HG03439 (cell line): Measurements from ENCODE around the gene CEP43.
A peak's percentile ranks its signal among the peaks of the same experiment; 100 is the strongest.

Experiments used
- ATAC-seq: cut with Tn5 transposase; IDR thresholded peaks from one replicate; pipeline ENCODE4 v1.9.1; 2021; ENCODE audit warnings: mild to moderate bottlenecking, moderate library complexity; ENCODE audit not compliant: unreplicated experiment

CEP43 gene, protein sequence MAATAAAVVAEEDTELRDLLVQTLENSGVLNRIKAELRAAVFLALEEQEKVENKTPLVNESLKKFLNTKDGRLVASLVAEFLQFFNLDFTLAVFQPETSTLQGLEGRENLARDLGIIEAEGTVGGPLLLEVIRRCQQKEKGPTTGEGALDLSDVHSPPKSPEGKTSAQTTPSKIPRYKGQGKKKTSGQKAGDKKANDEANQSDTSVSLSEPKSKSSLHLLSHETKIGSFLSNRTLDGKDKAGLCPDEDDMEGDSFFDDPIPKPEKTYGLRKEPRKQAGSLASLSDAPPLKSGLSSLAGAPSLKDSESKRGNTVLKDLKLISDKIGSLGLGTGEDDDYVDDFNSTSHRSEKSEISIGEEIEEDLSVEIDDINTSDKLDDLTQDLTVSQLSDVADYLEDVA

DNA sequence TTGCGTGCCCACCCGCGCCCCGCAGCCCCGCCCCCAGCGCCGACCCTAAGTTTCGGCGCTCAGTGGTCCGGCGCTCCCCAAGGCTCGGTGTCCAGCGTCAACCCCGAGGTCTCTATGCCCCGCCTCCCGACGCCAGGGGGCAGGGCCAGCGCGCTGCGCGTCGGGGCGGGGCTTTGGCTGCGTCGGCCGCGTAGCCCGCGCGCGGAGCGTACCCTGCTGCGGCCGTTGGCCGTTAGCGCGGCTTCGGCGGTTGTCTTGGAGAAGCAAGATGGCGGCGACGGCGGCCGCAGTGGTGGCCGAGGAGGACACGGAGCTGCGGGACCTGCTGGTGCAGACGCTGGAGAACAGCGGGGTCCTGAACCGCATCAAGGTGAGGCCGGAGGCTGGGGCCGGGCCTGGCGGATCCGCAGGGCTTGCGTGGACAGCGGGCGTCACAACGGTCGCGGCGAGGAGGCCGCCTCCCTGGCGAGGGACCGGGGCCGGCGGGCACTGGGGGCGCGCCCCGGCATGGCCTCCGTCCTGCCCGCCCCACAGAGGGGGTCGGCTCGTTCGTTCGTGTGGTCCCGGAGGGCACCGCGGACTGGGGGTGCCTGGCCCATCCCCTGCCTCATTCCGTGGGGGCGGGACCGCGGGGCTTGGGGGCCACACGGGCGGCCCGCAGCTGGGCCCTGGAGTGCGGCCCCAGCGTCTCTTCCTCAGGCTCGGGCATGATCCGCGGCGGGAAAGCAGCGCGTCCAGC is at the start of gene CEP43:
TSS of gene CEP43 (plus strand) at position 253 of the 739 bp plus-strand sequence. CDS start at position 269, 16 bp downstream.
- peak; percentile 93 for ATAC-seq

DNA sequence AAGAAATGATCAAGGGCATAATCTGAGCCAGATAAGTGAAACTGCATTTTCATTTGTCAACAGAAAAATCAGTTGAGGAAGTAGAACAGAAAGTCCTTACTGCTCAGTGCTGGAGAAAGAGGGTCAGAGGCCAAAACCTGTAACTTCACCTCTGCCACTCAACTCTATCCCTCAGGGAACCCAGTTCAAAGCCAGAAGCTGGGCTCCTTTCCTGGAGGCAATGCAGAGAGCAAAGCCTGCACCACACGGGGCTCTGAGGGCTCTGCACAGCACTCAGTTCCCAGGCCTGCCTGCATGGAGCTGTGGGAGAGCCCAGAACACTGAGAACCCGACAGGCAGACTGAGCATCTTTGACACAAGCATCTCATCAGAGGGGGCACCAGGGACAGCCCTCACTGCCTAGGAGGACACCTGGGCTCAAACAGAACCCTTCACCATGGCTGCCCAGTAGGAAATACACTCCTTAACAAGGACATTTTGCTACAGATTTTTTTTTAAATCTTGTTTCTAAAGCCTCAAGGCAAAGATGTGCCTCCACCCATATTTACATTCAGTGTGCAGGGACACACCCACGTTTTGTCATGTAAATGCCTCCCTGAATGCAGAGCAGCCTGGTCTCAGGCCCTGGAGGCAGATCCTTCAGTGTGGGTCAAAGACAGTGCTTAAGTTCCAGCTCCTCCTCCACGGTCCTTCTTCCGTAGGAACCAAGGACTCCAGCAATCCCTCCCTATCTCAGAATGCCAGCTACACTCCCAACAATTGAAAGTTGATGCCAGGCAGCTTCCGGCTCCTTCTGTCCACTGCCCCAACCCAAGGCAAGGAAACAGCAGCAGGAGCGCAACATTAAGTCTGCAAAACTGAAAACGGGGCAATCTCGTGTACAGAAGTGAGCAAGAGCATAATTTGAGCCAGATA is 49.4 kb upstream of the CEP43 start:
- ATAC-seq: peak; percentile 0

DNA sequence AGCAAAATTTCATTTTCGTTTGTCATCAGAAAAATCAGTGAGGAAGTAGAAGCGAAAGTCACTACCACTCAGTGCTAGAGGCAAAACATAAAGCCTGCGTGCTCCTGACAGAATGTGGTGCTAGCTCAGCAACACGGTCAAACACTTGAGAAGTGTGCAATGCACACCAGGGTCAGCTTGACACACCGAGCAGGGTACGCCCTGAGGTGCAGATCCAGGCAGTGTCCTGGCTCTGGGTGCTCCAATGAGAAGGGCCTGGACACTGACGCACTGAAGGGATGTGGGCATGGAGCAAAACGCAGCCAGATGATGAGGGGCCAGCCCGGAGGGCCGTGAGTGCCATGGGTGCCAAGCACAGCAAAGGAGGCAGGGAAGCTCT is 48.8 kb upstream of the CEP43 start:
- ATAC-seq: peak; percentile 39

DNA sequence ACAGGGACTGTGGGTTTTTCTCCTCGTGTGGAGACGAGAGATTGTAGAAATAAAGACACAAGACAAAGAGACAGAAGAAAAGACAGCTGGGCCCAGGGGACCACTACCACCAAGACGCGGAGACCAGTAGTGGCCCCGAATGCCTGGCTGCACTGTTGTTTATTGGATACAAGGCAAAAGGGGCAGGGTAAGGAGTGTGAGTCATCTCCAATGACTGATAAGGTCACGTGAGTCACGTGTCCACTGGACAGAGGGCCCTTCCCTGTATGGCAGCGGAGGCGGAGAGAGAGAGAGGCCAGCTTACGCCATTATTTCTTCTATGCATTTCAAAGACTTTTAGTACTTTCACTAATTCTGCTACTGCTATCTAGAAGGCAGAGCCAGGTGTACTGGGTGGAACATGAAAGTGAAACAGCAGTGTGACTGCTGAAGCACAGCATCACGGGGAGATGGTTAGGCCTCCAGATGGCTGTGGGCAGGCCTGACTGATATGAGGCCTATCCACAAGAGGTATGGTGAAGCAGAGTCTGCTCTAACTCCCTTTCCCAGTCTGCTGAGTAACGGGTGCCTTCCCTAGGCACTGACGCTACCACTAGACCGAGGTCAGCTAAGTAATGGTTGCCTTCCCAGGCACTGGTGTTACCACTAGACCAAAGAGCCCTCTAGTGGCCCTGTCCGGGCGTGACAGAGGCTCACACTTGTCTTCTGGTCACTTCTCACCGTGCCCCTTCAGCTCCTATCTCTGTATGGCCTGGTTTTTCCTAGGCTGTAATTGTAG is 48.1 kb upstream of the CEP43 start:
- peak; percentile 89 for ATAC-seq

DNA sequence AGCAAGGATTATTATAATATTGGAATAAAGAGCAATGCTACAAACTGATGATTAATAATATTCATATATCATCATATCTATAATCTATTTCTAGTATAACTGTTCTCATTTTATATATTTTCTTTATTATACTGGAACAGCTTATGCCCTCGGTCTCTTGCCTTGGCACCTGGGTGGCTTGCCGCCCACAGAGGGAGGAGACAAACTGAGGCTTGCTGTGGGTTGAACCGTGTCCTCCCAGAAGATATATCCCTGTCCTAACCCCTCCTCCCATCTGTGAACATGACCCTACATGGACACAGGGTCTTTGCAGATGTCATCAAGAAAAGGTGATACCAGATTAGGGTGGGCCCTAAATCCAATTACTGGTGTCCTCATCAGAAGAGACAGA is 47.5 kb upstream of the CEP43 start:
- ATAC-seq: no peak

DNA sequence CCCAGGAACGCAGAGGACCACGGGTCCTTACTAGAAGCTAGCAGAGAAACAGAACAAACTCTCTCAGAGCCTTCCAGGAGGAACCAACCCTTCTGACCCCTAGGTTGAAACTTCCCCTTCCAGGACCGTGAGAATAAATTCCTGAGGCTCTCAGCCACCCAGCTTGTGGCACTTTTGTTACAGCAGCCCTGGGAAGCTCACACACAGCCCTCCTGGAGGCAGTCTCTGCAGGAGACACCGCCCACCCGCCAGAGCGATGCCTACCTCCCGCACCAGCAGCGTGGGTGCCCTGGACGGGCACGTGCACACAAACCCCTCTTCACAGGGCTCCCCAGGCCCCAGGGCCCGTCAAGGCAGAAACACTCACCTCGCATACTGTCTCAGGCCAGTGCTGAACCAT is 47.1 kb upstream of the CEP43 start:
- ATAC-seq: no peak

DNA sequence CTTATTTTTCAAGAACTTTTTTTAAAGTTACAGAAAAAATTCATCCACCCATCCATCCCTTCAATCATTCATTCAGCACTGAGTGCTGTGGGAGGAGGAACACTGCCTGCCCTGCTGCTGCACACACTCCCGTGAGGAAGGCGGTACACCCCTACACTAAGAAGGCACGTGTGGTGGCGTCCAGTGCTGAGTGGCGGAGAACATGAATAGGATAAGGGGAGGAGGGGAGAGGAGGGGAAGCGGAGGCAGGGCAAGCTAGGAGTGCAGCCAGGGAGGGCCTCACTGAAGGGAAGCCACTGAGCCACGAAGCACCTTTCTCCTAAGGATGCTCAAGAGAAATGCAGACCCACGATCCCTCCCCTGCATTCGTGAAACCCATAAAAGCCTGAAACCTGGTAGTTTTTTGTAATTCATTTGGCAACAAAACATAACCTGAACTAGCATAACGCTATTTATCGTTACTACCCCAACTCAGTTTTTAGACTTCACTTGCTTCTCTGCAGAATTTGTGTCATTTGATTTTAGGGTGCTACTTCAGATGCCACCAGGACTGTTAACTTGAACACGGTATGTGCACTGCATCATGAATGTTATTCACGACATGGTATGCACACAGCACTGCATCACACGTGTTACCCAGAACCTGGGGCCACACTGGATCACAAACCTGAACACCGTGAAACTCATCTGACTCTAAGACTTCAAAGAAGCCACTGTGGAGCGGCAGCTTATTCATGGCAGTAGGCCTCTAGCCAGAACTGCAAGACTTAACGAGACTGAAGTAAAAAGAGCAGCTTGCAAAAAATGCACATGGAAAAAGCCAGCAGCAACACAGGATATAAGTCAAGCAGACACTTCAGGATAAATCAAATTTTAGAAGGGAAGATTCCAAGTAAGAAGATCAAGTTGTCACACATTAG is 46.4 kb upstream of the CEP43 start:
- ATAC-seq: no peak

DNA sequence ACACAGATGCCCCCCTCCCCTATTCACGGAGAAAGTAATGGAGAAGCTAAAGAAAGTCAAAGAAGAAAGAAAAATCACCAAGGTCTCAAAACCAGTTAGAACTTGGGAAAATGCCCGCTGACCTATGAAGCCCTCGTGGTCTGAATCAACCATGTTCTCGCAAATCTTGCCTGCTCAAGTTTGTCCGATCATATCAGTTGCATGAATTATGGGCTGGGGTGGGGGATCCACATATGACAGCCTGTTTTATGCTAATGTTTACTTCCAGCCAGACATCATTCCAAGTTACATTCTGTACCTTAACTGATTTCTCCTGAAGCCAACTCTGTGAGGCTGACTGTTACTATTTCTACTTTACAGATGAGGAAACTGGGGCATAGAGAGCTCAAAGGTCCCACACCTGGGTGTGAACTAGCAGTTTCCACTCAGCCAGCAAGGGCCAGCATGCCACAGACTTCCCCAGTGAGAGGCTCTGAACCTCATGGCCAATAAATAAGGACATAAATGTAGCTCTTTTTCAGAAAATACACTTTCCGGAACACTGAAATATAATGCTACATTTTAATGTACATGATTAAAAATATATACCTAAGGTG is 45.0 kb upstream of the CEP43 start:
- ATAC-seq: no peak

DNA sequence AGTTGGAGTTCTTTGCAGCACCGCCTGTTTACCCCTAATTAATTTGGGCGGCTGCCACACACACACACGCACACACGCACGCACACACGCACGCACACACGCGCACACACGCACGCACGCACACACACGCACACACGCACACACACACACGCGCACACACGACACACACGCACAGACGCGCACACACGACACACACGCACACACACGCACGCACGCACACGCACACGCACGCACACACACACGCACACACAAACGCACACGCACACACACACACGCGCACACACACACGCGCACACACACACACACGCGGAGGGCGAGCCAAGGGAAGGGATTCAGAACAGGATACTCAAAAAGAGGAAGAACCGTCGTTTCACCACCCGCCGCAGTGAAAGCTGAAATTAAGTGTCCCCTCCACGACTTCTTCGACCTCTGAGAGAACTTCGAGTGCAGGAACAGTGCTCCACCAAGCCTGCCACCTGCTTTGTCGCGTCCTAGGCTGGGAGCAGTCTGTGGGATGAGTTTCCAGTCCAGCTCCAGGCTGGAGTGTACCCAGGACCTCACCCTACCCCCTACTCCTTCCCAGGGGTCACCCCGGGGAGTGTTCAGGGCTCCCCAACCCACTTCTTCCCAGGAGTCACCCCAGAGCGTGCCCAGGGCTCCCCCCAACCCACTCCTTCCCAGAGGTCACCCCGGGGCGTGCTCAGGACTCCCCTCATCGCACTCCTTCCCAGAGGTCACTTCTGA is 43.9 kb upstream of the CEP43 start:
- ATAC-seq: no peak

DNA sequence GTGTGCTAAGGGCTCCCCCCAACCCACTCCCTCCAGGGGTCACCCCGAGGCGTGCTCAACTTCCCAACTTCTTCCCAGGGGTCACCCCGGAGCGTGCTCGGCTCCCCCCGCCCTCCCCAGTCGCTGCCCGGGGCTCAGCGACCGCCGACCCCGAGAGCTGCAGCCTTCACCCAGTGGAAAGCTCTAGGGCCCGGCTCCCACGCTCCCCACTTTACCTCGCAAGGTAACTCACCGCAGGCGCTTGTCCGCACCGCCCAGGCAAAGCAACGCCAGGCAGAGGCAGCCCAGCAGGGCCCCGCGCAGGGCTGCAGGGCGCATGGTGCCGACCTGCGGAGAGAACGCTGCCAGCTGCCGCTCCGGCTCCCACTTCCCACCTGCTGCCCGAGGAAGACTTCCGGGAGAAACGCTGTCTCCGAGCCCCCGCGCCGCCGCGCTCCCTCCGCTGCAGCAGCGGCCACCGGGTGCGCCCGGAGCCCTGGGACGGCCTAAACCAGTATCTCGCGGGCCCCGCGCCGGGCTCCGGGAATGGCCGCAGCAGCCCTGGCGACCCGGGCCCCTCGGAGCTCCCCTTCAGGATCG is 43.2 kb upstream of the CEP43 start:
- peak; percentile 4 for ATAC-seq

DNA sequence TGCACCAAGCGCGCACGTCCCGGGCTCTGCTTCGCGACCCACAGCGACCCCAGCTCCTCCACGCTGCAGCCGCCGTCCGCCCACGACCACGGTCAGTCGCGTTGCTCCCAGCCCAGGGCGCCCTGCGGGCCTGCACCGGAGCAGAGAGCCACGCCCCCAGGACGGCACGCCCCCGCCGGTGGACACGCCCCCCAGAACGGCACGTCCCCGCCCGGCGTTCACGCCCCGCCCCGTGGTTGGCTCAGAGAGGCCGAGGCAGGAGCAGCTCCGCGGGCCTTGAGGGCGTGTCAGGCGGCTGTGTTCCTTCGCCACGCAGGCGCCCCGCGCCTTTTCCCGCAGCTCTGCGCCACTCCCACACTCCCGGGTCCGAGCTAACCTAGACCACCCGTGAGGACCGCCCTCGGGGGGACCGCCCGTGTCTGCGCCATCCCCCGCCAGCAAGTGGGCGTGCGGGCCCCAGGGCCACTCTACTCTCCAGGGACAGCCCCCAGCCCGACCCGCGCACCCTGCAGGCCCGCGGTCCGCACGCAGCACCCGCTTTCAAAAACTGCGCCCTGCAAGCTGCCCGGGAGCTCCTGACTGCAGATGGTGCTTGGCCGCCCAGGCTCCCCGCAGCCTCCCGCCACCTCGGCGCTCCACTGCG is 42.6 kb upstream of the CEP43 start, which contains the start of gene RNASET2:
TSS of gene RNASET2 (minus strand) at position 107 of the 643 bp plus-strand sequence. CDS start 368 bp downstream, outside the sequence.
- ATAC-seq: peak; percentile 71

DNA sequence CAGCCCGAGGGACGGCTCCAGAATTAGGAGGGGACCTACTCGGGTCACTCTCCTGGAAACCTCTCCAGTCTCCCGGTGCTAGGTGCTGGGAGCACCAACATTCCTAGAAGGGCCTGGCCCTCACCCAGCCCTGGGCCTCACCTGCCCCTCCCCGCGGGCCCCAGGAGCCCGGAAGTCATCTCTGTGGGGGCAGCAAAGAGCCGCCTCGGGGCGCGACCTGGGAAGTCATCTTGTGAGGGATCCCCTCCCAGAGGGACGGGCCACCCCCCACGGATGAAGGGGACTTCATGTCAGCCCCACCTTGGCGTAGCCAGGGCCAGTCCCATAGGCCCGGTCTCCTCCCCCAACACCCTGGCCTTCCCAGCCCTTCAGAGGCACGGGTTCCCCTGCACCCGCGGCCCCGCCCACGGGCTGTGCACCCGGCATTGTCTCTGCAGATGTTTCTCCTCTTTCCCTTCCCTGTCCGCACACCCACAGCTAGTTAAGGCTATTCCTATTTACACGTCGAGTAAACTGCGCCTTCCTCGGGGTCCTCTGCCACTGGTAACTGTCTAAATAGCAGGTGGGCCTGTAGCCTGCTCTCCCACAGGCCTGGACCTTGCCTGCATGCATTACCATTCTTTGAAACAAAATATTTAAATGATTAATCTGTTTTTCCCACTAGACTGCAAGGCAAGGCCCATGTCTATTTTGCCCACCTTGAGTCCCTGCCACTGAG is 42.0 kb upstream of the CEP43 start:
- peak; percentile 25 for ATAC-seq

DNA sequence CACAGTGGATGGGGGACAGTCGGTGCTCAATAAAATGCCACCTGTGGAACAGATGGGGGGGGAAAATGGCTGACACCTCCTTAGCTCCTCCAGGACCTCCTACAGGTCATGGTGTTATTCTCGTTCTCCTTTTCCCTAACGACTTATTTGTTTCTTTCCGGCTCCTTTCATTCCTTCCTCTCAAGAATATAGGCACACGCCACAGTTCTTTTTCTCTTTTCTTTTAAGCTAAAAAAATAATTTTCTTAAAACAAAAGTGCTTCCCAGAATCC is 41.5 kb upstream of the CEP43 start:
- ATAC-seq: no peak

DNA sequence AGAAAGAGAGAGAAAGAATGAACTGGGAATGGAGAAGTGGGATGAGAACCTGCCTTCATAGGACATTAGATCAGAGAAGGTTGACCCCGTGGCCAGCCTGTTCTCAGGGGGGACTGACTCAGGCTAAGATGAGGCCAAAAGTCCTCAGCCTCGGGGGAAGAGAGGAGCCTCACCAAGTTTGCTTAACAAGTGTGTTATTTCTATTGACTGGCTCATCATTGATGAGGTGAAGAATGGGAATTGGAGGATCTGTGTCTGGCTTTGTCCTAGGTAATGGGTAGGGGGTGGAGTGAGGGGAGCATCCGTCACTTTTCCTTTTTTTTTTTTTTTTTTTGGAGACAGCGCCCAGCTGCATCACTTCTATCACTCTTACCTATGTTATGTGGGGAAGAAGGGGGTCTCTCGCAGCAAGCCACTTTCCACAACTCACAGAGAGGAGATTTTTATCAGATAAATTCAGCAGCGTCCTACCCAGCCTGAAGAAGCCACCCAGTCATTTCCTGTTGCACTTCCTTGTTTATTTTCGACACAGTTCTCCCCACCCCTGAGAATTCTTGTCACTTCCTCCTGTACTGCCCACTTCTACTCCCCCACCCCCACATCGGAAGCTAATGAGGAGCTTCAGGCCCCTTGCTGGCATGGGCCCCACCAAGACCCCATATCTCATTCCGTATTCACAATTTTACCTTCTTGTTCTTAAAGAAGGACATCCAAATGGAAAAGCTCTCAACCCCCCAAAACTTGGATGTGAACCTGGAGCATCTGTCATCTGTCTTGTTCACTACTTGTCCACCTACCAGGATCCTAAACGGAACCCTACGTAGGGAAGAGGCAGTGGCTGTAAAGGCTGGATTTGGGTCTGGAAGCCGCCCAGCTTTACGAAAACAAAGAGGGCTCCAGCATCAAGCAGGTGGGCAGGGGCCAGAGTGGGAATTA is 40.0 kb upstream of the CEP43 start:
- no peak for ATAC-seq

DNA sequence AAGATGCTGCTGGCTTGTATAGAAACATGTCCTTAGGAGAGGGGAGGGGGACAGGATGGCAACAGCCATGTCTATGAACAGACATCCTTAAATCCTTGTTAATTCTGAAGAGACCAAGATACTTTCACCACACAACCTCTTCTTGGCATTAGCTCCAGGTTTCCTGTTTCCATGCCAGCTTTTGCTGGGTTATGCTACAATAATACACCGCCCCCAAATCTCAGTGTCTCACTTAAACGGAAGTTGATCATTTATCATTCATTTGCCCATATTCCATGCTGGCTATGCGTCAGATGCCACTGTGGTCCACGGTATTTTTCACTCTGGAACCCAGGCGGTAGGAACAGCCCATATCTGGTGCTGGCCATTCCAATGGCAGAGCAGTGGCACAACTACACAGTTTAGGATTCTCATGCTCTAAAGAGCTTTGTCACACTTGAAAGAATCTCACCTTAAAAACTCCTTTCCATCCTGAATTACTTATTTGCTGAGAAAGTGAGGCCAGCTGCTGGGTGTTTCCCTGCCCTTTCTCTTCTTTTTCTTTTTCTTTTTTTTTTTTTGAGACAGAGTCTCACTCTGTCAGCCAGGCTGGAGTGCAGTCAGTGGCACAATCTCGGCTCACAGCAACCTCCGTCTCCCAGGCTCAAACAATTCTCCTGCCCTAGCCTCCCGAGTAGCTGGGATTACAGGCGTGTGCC is 39.1 kb upstream of the CEP43 start:
- no peak for ATAC-seq
